Neuronal stem cell (in vitro differentiated cells): ENCODE measurements around the gene UBAC1.

Experiments used
- DNase-seq: peaks from one replicate; pipeline ENCODE4 v3.0.0-alpha.2; 2013; ENCODE audit warnings: low spot score
- H2AFZ ChIP-seq: one replicate; pipeline ENCODE4 v1.6.1; 2013; ENCODE audit warnings: mild to moderate bottlenecking, low read length, inconsistent platforms
- H2AK5ac ChIP-seq: 2 replicates; pipeline ENCODE4 v1.6.1; 2013; ENCODE audit warnings: low read depth, mild to moderate bottlenecking, inconsistent platforms, low read length, moderate library complexity, mixed read lengths
- H2BK120ac ChIP-seq: 2 replicates; pipeline ENCODE4 v1.6.1; 2013; ENCODE audit warnings: low read depth, mild to moderate bottlenecking, inconsistent platforms, low read length, moderate library complexity, mixed read lengths
- H2BK12ac ChIP-seq: one replicate; pipeline ENCODE4 v1.6.1; 2013; ENCODE audit warnings: low read length, inconsistent platforms
- H2BK15ac ChIP-seq: 2 replicates; pipeline ENCODE4 v1.6.1; 2013; ENCODE audit warnings: mild to moderate bottlenecking, low read length, inconsistent platforms, mixed read lengths
- H2BK5ac ChIP-seq: one replicate; pipeline ENCODE4 v1.6.1; 2013; ENCODE audit warnings: inconsistent platforms, mild to moderate bottlenecking, low read length, moderate library complexity
- H3K14ac ChIP-seq: one replicate; pipeline ENCODE4 v1.6.1; 2013; ENCODE audit warnings: low read length, inconsistent platforms
- H3K18ac ChIP-seq: 2 replicates; pipeline ENCODE4 v1.6.1; 2013; ENCODE audit warnings: low read length, inconsistent platforms
- H3K23ac ChIP-seq: 2 replicates; pipeline ENCODE4 v1.6.1; 2013; ENCODE audit warnings: low read depth, mild to moderate bottlenecking, mixed read lengths, low read length, inconsistent platforms; ENCODE audit not compliant: poor library complexity
- H3K27ac ChIP-seq: replicated peaks from 3 replicates; pipeline ENCODE4 v1.5.1; 2013; ENCODE audit warnings: low read length, inconsistent platforms
- H3K27me3 ChIP-seq, 3 experiments: 2 replicates each; pipeline ENCODE4 v1.6.1; 2013; ENCODE audit warnings: low read length in 3 of 3, mild to moderate bottlenecking in 2 of 3, inconsistent platforms in 1 of 3, low read depth in 1 of 3, mixed read lengths in 1 of 3, moderate library complexity in 1 of 3; ENCODE audit not compliant: control insufficient read depth in 3 of 3, insufficient read depth in 3 of 3
- H3K36me3 ChIP-seq, 2 donors: replicated peaks in 1 of 2; 2 replicates each; pipeline ENCODE4 v1.6.1; 2013; ENCODE audit warnings: low read length in 2 of 2; ENCODE audit not compliant: control insufficient read depth in 2 of 2, insufficient read depth in 2 of 2
- H3K4ac ChIP-seq: 2 replicates; pipeline ENCODE4 v1.6.1; 2013; ENCODE audit warnings: inconsistent platforms, mild to moderate bottlenecking, low read length, moderate library complexity
- H3K4me1 ChIP-seq, 2 donors: 1 replicate in 1 of 2; 2 replicates in 1 of 2; pipeline ENCODE4 v1.6.1; 2013; ENCODE audit warnings: low read length in 2 of 2, low read depth in 1 of 2; ENCODE audit not compliant: control insufficient read depth in 2 of 2, insufficient read depth in 1 of 2
- H3K4me2 ChIP-seq: one replicate; pipeline ENCODE4 v1.6.1; 2013; ENCODE audit warnings: mild to moderate bottlenecking, low read length, inconsistent platforms; ENCODE audit not compliant: insufficient read depth, poor library complexity, severe bottlenecking
- H3K4me3 ChIP-seq, 2 donors: 2 replicates each; pipeline ENCODE4 v1.5.1; 2013; ENCODE audit warnings: low read length in 2 of 2, mild to moderate bottlenecking in 2 of 2, inconsistent platforms in 1 of 2, moderate library complexity in 1 of 2
- H3K79me1 ChIP-seq: one replicate; pipeline ENCODE4 v1.6.1; 2013; ENCODE audit warnings: low read depth, mild to moderate bottlenecking, inconsistent platforms, low read length, moderate library complexity
- H3K9ac ChIP-seq: one replicate; pipeline ENCODE4 v1.6.1; 2013; ENCODE audit warnings: mild to moderate bottlenecking, low read depth, low read length, inconsistent platforms; ENCODE audit not compliant: poor library complexity
- H3K9me3 ChIP-seq, 2 donors: replicated peaks in 1 of 2; 2 replicates each; pipeline versions ENCODE3 to v1.6.1; 2013; ENCODE audit warnings: low read length in 2 of 2, mild to moderate bottlenecking in 2 of 2, inconsistent platforms in 1 of 2, low read depth in 1 of 2, mixed read lengths in 1 of 2, moderate library complexity in 1 of 2; ENCODE audit not compliant: control insufficient read depth in 2 of 2, insufficient read depth in 1 of 2
- H4K8ac ChIP-seq: one replicate; pipeline ENCODE4 v1.6.1; 2013; ENCODE audit warnings: low read depth, mild to moderate bottlenecking, inconsistent platforms, low read length, moderate library complexity
- H4K91ac ChIP-seq: one replicate; pipeline ENCODE4 v1.6.1; 2013; ENCODE audit warnings: low read length, low read depth, mild to moderate bottlenecking, inconsistent platforms; ENCODE audit not compliant: poor library complexity
- WGBS, 2 donors: extraction: QIAGEN DNeasy Blood & Tissue Kit; methylation state at CpG; one replicate each; pipeline ENCODE4 v1.1.7; 2013; ENCODE audit warnings: missing lambda C conversion rate in 2 of 2, mixed read lengths in 1 of 2; ENCODE audit not compliant: insufficient read length in 2 of 2, insufficient replicate concordance in 1 of 2; ENCODE audit errors: extremely low coverage in 2 of 2; 5-methylcytosine and 5-hydroxymethylcytosine counted together

Gene UBAC1

DNA sequence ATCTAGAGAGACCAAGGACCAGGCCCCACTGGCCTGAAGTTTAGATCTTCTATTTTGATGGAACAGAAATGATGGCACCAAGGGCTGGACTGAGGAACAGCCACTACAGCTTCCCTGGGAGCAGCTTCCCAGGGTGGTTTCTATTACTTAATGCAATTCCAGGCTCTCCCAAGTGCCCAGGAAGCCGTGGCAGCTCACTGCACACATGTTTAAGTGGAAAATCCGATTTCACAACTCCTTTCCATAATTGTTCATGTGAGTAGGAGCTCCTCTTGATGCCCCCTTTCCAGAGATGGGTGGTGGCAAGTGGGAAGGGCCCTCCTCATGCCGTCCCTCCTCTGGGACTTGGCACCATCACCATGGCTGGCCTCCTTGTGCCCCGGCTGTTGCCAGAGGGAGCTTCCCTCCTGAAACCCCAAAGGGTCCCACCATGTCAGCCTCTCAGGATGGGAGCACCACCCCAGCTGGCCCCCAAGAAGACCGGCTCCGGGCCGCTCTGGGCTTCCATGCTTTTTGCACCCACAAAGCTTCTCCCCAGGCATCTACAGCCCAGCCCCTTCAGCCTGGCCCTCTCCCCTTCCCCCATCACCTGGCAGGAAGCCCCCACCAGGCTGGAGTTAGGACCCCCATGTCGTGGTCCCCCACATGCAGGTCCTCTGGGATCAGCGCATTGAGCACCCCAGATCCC lies 9.1 kb upstream of the UBAC1 start:
- Histone ChIP-seq H3K36me3 (peaks cover 0 to 3% of the 10 kb centered on the region in 2 donors), H3K9ac (no peak overlapping the region), H3K4me1 (peaks cover 5 to 15% of the 10 kb centered on the region in 2 donors), H3K4me2 (no peak overlapping the region), H4K8ac (no peak overlapping the region), H3K14ac (no peak overlapping the region), H2AFZ (no peak overlapping the region), H2BK5ac (no peak overlapping the region), H3K18ac (no peak overlapping the region), H3K23ac (no peak overlapping the region), H2BK15ac (no peak overlapping the region), H2AK5ac (no peak overlapping the region), H2BK120ac (no peak overlapping the region), H3K79me1 (peaks cover 5% of the 10 kb centered on the region), H4K91ac (no peak overlapping the region), H3K27ac (no peak overlapping the region), H3K4me3 (no peak overlapping the region), H3K9me3 (peaks cover 0 to 3% of the 10 kb centered on the region in 2 donors), H2BK12ac (no peak overlapping the region), H3K27me3 (peaks cover 0 to 15% (median 3%) of the 10 kb centered on the region in 3 experiments), H3K4ac (no peak overlapping the region)
- DNase-seq, result no peak
- no CpG with 5 or more reads among the region's 9 CpGs for WGBS, 2 donors

DNA sequence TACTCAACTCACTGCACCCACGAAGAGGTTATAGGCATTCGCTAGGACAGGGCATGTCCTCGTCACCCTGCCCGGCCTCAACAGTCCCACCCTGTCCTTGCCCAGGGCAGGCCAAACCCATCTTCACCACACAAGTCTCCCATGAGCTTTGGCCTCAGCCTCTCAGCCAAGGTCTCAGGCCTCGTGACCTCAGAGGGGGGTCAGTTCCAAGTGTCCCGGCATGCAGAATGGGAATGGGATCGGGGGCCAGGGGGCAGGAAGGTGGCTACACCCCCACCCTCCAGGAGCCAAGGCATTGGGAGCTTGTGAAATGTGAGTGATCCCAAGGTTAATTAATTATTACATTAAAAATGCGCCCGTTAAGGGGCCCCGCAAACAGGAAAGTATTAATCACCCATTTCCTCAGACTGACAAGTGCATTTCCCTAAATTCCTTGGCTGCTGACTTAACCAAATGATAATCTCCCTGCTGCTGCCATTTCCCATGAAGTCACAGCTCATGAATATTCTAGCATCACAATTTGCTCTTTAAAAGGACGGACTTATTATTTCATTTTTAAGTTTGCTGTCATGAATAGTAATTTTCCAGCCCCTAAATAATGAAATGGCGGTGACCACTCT lies 8.0 kb upstream of the UBAC1 start:
- DNase-seq, result no peak
- Histone ChIP-seq H3K9me3 (peaks cover 0 to 3% of the 10 kb centered on the region in 2 donors), H4K8ac (no peak overlapping the region), H3K27ac (no peak overlapping the region), H3K9ac (no peak overlapping the region), H3K4me3 (no peak overlapping the region), H4K91ac (no peak overlapping the region), H2BK5ac (no peak overlapping the region), H2BK12ac (peak overlapping the region; percentile 63), H3K23ac (peak overlapping the region; percentile 57), H3K18ac (peak overlapping the region; percentile 72), H3K79me1 (peaks cover 3% of the 10 kb centered on the region), H3K4me1 (peaks cover 7 to 19% of the 10 kb centered on the region in 2 donors), H2AK5ac (peak overlapping the region; percentile 25), H3K4me2 (no peak overlapping the region), H3K36me3 (peaks cover 0 to 3% of the 10 kb centered on the region in 2 donors), H2BK120ac (no peak overlapping the region), H2AFZ (no peak overlapping the region), H3K14ac (peak overlapping the region; percentile 64), H3K4ac (no peak overlapping the region), H3K27me3 (peaks cover 0 to 16% (median 3%) of the 10 kb centered on the region in 3 experiments), H2BK15ac (no peak overlapping the region)
- no CpG with 5 or more reads among the region's 12 CpGs for WGBS, 2 donors

DNA sequence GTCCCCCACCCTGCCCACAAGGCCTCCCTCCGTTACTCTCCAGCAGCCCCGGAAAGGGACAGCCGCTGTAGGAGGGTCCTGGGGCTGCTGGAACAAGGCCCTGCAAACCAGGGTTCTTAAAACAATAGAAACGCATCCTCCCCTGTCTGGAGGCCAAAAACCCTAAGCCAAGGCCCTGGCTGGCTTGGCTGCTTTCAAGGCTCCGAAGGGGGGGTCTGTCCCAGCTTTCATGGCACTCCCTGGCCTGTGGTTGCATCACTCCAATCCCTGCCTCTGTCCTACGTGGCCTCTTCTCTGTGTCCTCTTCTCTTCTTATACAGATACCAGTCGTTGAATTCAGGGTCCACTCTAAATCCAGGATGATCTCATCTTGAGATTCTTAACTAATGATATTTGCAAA lies 7.4 kb upstream of the UBAC1 start:
- no peak overlapping the region for H2BK5ac ChIP-seq
- H3K9me3 ChIP-seq, result peaks cover 0 to 3% of the 10 kb centered on the region in 2 donors
- WGBS, 2 donors, result no CpG with 5 or more reads among the region's 7 CpGs
- H3K18ac ChIP-seq, result peak overlapping the region; percentile 55
- H3K4me2 ChIP-seq, result no peak overlapping the region
- no peak for DNase-seq
- no peak overlapping the region for H4K91ac ChIP-seq
- H2BK120ac ChIP-seq, result peak overlapping the region; percentile 54
- H4K8ac ChIP-seq, result no peak overlapping the region
- no peak overlapping the region for H3K23ac ChIP-seq
- H3K14ac ChIP-seq, result no peak overlapping the region
- peak overlapping the region; percentile 9 for H2BK15ac ChIP-seq
- H3K27ac ChIP-seq, result no peak overlapping the region
- H3K36me3 ChIP-seq, result peaks cover 0 to 3% of the 10 kb centered on the region in 2 donors
- peaks cover 0 to 22% (median 3%) of the 10 kb centered on the region in 3 experiments for H3K27me3 ChIP-seq
- no peak overlapping the region for H3K4ac ChIP-seq
- H3K79me1 ChIP-seq, result peaks cover 3% of the 10 kb centered on the region
- peaks cover 7 to 19% of the 10 kb centered on the region in 2 donors for H3K4me1 ChIP-seq
- no peak overlapping the region for H3K9ac ChIP-seq
- H2BK12ac ChIP-seq, result no peak overlapping the region
- no peak overlapping the region for H3K4me3 ChIP-seq
- no peak overlapping the region for H2AFZ ChIP-seq
- H2AK5ac ChIP-seq, result peak overlapping the region; percentile 93

DNA sequence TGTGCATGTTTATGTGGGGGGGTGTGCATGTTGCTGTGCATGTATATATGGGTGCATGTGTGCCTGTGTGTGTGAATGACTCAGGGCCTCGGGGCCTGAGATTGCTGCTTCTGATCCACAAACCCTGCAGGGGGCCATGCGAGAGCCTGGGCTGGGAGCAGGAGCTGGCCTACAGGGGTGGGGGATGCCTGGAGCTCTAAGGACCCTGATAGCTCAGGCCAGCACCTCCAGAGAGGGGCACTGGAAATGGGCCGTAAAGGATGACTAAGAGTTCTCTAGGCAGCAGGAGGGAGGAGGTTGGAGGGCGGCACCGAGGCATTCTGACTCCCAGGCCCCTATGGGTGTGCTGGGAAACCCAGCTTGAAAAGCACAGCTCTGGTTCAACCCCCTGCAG lies 6.9 kb upstream of the UBAC1 start:
- Histone ChIP-seq H3K4me3 (peak overlapping the region in 1 of 2 donors; percentile 68), H3K79me1 (peaks cover 3% of the 10 kb centered on the region), H3K23ac (peak overlapping the region; percentile 82), H3K4me1 (peaks cover 7 to 19% of the 10 kb centered on the region in 2 donors), H2BK12ac (peak overlapping the region; percentile 92), H3K27me3 (peaks cover 0 to 22% (median 3%) of the 10 kb centered on the region in 3 experiments), H2AK5ac (peak overlapping the region; percentile 93), H2BK15ac (peak overlapping the region; percentile 9), H2BK5ac (no peak overlapping the region), H3K27ac (no peak overlapping the region), H2BK120ac (peak overlapping the region; percentile 54), H3K14ac (peak overlapping the region; percentile 98), H3K18ac (peak overlapping the region; percentile 55), H3K4ac (peak overlapping the region; percentile 86), H2AFZ (no peak overlapping the region), H3K9me3 (peaks cover 0 to 3% of the 10 kb centered on the region in 2 donors), H3K4me2 (no peak overlapping the region), H4K91ac (peak overlapping the region; percentile 99), H3K36me3 (peaks cover 0 to 3% of the 10 kb centered on the region in 2 donors), H3K9ac (peak overlapping the region; percentile 75), H4K8ac (peak overlapping the region; percentile 100)
- DNase-seq, result no peak
- no CpG with 5 or more reads among the region's 5 CpGs for WGBS, 2 donors
